SKM-1 (cell line): ENCODE data around the gene GOLIM4.
"Not testable (repeated sequence)": the region's sequence is repeated elsewhere in the genome, so short reads cannot be mapped to it uniquely, and the experiment has no call there.

Experiments used
- DNase-seq: peaks from one replicate; lab custom pipeline; 2025; ENCODE audit not compliant: unreplicated experiment; lab: John Stamatoyannopoulos, UW

GOLIM4 gene

GRCh38 chr3:168080022-168080421, 15.7 kb downstream of the GOLIM4 start:
- DNase-seq, result no peak

GRCh38 chr3:168077091-168077490, 18.6 kb downstream of the GOLIM4 start:
- no peak for DNase-seq

- no peak for DNase-seq
Measured at GRCh38 chr3:168073842-168074605, 21.7 kb downstream of the GOLIM4 start.

GRCh38 chr3:168072323-168072650, 23.4 kb downstream of the GOLIM4 start:
- DNase-seq, result no peak

GRCh38 chr3:168071591-168072322, 24.0 kb downstream of the GOLIM4 start:
- no peak for DNase-seq

GRCh38 chr3:168070919-168071318, 24.8 kb downstream of the GOLIM4 start:
- DNase-seq, result no peak

GRCh38 chr3:168068346-168068745, 27.4 kb downstream of the GOLIM4 start:
- DNase-seq, result no peak

- DNase-seq, result no peak
Measured at GRCh38 chr3:168066882-168067281, 28.8 kb downstream of the GOLIM4 start.

- no peak for DNase-seq
Measured at GRCh38 chr3:168065569-168065968, 30.2 kb downstream of the GOLIM4 start.

GRCh38 chr3:168063122-168063521, 32.6 kb downstream of the GOLIM4 start:
- no peak for DNase-seq

GRCh38 chr3:168062679-168063078, 33.0 kb downstream of the GOLIM4 start:
- DNase-seq, result no peak

GRCh38 chr3:168061332-168061996, 34.3 kb downstream of the GOLIM4 start:
- DNase-seq, result no peak

- no peak for DNase-seq
Measured at GRCh38 chr3:168060317-168060716, 35.4 kb downstream of the GOLIM4 start.

- no peak for DNase-seq
Measured at GRCh38 chr3:168058481-168058880, 37.2 kb downstream of the GOLIM4 start.

GRCh38 chr3:168056398-168057230, 39.1 kb downstream of the GOLIM4 start:
- not testable (repeated sequence) for DNase-seq

- DNase-seq, result no peak
Measured at GRCh38 chr3:168054447-168054846, 41.3 kb downstream of the GOLIM4 start.

- DNase-seq, result no peak
Measured at GRCh38 chr3:168053115-168053514, 42.6 kb downstream of the GOLIM4 start.

GRCh38 chr3:168052515-168052914, 43.2 kb downstream of the GOLIM4 start:
- no peak for DNase-seq

- no peak for DNase-seq
Measured at GRCh38 chr3:168051531-168052471, 43.9 kb downstream of the GOLIM4 start.

- DNase-seq, result no peak
Measured at GRCh38 chr3:168051070-168051469, 44.7 kb downstream of the GOLIM4 start.
